HG03520 (cell line): ENCODE data around the gene SLC1A1.
"Not testable (repeated sequence)": the region's sequence is repeated elsewhere in the genome, so short reads cannot be mapped to it uniquely, and the experiment has no call there.

Experiments used
- ATAC-seq: cut with Tn5 transposase; IDR thresholded peaks from one replicate; pipeline ENCODE4 v1.9.1; 2021; ENCODE audit warnings: mild to moderate bottlenecking, moderate library complexity; ENCODE audit not compliant: unreplicated experiment

SLC1A1 gene

DNA sequence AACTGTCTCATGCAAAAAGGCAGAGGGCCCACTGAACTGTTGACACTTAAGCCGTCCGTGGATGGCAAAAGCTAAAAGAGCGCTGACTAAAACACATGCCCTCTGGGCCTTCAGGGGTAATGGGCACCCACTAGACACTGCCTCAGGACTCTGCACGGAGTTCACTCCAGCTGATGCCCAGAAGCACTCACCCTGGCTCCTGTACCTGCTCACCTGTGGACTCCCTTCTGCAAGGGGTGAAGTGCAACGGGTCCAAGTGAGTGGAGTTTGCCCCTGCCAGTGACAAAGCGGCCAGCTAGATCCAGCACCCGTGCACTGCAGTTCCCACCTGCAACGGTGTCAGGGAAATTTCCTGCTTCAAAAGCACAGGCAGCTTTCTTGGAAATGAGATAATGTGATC is 50.2 kb downstream of the SLC1A1 start:
- no peak for ATAC-seq

DNA sequence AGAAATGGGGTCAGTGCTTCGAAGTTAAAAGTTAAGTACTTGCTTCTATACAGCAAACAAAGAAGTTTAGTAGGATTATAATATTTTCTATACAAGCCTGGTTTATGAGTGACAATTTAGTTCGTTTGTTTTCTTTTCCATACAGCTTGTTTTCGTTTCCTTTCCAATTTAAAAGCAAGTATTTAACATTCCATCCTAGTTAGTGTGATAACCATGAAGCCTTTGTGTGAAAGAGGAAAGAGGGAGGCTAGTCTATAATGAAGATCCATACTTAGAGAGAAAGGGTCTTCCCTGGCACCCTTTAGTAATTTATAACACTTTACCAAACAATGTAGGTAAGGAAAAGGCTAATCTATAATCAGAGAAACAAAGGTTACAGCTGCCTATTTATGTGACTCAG is 51.0 kb downstream of the SLC1A1 start:
- no peak for ATAC-seq

DNA sequence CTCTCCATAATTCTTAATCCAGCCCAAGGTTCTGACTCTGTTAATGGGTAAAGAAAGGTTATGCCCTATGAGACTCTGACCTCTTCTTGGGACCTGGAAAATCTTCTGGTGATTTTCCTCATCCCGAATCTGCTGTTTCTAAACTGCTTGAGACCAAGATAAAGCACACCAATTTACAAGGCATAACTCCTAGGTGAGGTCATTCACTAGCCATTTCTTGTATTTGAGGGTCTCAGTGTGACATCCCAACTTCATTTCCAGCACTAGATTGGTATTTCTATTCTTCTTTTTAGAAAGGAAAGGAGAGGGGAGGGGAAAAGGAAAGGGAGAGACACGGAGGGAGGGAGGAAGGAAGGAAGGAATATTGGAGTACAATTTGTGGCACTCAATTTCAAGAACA is 51.6 kb downstream of the SLC1A1 start:
- no peak for ATAC-seq

DNA sequence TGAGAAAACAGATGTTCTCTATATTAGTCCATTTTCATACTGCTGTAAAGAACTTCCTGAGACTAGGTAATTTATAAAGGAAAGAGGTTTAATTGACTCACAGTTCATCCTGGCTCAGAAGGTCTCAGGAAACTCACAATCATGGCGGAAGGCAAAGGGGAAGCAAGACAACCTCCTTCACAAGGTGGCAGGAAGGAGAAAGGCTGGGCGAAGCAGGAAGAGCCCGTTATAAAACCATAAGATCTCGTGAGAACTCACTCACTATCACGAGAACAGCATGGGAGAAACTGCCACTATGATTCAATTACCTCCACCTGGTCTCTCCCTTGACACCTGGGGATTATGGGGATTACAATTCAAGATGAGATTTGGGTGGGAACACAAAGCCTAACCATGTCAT is 54.4 kb downstream of the SLC1A1 start:
- not testable (repeated sequence) for ATAC-seq

DNA sequence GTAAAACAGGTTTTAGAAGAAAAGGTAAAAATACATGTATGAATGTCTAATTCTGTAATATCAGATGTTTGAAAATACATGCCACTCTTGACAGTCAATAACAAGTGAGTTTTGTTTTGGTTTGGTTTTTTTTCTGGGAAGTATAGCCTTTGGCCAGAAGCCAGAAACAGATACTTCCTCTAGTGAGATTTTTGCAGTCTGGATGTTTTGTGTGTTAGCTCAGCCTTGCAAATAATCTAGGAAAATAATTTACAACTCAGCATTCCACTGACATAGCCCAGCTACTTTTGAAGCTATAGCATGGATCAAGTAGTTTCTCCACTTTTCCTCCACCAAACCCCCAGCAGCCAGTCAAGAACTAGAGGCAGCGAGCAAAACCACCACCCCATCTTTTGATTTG is 56.7 kb downstream of the SLC1A1 start:
- ATAC-seq: no peak

DNA sequence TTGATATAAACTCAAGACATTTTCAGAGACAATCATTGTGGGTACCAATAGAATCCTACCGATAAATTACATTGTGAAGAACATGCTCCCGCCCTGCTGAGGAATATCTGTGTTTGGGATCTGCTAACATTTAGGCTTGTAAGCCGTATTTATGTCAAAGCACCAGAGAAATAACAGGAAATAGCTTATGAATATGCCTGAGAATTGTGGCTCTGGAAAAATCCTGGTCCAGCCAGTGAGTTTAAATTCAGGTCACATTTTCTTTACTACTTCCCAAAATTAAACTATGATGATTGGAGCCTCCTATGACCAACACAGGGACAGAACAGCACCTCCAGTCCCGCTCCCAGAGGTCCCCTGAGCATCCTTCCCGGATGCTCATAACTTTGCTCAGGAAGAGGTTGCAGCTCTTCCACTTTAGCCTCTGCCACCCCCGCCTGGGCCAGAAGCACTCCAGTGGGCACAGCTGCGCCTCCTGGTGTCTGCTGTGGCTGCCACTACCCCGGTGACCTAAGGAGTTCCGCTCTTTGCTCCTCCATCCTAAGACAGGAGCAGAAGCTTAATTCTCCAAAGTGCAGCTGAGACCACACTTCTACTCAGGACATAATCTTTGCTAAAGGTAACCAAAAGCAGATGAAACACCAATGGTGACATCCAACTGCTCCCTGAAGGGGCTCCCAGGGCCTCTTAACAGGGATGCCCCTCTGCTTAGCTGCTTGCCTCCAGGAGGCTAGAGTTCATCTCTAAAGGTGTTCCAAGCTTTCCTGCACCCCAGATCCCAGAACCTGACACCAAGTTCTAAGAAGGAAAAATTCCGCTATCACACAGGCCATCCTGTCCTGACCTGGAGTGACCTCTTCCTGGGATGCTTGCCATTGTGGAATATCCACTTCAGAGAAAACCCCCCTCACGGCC is 58.8 kb downstream of the SLC1A1 start:
- ATAC-seq: no peak

DNA sequence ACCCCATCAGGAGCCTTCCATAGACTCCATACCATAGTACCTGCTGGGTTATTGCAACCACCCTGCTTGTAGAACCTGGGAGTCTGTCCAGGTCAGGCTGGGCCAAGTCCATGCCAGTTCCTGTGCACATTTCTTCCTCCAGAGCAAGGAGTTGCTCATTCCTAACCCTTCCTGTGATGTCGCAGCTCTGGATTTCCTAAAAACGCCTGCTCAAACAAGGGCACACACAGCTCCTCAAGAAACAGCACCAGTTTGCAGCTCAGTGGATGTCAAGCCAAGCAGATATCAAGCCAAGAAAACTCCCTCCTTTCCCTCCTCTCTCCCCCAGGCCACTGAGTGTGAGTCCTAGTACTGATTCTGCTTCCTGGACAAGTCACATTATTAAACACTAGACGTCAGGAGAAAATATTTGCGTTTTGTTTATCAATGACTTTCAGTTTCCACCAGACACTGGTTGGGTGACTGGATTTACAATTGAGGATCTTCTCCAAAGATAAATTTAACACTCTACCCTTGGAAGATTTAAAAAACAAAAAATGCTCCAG is 59.6 kb downstream of the SLC1A1 start:
- no peak for ATAC-seq

DNA sequence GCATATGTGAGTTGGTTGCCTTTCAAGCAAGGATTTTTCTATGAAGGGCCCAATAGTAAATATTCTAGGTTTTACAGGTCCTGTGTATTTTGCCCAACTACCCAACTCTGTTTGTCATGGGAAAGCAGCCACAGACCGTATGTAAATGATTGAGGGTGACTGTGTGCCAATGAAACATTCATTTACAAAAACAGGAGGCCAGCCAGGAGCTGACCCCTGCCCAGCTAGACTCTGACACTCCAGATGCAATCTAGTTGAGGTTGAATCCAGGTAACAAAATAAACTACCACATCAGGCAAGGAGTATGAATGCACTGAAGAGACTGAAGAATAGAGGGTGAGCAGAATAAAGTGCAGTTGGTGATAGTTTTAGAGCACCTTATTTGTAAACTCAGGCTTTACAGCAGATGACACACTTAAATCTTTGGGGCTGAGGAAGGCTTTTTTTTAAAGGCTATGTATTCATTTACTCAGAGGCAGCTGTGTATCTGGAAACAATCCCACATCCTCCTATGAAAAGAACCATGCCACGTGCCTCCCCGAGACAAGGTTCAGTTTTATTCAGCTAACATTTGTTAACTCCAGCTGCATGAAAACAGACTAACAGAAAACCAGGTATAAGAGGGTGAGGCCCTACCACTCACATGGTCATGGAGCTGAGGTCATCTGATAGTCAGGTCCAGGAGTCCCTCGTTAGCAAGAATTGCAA is 60.7 kb downstream of the SLC1A1 start:
- ATAC-seq: no peak

DNA sequence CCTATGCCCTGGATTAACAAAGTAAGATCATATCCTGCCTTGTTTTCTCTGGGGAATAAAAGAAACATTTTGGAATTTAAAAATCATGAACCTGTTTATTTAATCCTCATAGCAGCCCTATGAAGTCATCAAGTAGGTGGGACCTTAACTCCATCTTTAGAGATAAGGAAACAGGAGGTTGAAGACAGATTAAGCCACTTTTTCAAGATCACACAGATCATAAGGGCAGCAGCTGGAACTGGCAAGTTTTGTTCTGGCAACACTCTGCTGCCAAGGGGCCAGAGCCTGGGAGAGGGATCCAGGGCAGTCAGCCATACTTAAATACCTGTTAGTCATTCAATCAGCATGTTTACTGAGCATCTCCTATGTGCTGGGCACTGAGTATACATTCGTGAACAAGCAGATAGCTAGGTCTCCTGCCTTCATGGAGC is 63.7 kb downstream of the SLC1A1 start:
- ATAC-seq: no peak

DNA sequence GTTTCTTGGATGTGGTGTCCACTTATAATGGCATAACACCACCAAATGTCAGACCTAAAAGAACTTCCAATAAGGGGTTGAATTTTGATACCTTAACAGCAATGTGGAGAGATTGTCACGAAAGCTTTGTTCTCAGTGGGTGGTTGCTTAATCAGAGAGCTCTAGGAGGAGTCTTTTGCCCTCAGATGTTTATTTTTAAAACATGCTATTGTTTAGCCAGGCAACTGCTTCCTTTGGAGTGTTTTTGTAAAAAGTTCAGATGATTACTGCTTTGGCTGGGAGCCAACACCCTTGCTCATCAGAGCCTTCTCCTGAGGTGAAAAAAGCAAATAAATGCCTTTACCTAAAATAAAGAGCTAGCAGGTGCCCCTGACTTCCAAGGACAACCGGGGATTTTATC is 65.0 kb downstream of the SLC1A1 start:
- no peak for ATAC-seq

DNA sequence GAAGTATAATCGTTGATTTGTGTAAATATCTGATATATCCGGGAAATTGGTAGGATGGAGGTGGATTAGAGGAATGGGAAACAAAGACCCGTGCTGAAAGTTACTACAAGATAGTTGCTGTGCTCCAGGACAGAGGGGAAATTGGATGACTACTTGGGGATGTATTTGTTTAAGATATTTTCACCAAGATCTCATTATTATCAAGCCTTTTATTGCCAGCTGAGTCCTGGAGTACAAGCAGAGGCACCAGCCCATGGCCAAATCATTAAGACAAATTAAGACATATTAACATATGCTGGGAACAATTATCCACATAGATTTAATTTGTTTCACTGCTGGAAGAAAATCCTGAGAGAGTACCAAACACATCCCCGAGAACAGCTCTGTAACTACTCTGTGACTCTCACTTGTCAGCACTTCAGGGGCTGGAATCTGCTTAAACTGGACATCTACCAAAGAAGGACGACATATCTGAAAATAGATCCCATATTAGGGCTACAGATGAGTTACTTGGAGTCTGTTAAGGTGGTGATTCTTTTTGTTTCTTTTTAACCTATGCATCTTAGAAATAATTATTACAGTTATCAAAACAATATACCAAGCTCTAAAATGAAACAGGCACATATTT is 68.2 kb downstream of the SLC1A1 start:
- ATAC-seq: no peak

DNA sequence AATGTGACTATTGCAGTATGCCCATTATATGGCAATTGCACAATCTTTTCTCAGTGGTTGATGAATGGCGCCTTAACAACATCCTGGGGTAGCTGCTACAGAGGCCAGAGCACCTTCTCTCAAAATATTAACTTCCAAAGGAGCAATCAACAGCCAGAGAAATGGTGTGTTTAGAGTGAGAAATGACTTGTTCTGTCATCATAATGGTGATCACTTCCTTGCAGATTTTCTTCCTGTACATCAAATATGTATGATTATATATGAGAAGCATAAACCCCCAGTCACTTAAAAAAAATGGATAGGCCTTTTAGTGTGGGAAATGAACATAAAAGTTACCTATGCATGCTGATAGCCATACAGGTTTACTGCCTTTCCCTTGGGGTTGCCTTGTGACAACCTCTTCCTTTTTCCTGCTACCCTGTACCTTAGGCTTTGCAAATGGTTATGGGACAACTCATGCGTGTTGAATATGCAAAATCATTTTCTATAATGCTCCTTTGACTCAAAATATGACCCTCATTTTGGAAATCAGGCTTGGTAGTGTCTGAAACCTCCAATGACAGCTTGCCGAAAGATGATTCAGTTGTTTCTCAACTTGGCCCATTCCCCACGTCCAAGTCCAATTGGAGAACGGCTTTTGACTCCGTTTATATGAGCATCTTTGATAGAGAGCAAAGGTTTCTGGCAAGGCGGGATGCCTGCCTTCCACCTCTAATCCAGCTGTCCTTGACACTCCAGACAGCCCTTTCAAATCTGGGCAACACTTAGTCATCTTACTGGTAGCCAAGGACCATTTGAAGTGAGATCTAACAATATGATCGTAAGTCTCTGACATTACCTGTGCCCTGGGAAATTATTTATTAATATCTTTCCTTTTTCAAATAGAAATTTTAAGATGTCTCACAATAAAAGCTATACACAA is 69.3 kb downstream of the SLC1A1 start:
- ATAC-seq: peak; percentile 83

DNA sequence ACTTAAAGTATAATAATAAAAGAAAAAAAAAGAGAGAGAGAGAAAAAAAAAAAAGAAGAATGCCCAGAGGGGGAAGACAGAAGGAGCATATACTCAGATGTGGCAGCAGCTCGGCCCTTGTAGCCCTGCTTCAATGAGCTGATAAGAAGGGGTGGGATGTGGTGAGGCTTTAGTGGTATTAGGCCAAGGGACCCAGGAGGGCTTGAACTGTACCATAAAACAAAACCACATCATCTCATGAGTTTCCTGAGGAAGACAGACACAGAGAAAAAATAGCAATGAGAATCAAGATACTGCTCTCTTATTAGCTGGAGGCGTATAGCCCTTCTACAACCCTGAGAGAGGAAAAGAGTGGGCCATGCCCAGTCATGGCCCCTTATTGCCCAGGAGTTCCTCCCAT is 72.8 kb downstream of the SLC1A1 start:
- ATAC-seq: no peak

DNA sequence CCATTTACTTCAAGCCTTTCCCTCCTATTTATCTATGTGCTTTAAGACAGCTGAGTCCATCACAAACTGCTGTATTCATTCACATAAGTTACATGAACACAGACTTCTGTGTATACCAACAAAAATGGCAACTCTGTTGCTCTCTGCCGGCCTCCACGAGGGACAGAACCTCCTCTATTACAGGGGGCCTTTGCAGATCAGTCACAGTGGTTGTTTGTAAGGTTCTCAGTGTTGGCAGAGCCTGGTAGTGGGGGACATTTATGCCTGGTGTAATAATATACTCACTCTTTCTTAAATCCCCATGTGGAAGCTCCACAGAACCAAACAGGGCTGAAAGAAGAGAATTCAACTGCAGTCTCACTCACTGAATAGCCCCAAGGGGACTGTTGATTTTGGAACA is 76.5 kb downstream of the SLC1A1 start:
- no peak for ATAC-seq

DNA sequence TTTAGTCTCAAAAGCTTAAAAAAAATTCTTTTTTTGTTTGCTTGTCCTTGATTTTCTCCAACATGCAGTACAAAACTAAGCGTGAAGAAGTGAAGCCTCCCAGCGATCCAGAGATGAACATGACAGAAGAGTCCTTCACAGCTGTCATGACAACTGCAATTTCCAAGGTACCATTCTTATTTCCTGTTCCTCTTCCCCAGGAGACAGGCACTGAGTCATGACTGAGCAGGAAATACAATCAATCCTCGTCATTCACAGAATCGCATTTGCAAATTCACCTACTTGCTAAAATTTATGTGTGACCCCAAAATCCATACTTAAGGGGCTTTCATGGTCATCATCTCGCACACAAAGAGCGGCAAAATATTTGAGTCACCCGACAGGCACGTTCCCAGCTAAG is 77.3 kb downstream of the SLC1A1 start:
- no peak for ATAC-seq

DNA sequence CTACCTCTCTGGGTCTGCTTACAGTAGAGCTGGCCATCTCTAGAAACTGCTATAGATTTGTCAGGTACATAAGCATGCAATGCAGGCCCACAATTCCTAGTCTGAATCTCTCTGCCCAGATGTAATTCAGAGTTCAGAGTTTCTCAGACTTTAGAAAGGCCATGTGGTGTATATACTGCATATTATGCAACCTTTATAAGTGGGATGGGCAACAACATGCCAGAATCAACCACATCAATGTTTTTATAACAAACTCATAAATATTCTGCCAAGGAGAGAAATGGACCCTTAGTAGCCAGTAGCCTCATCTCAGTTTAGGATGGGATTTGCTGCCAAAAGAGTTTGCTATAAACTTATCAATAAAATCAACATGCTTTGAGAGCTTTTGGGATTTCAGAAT is 78.8 kb downstream of the SLC1A1 start:
- ATAC-seq: no peak

DNA sequence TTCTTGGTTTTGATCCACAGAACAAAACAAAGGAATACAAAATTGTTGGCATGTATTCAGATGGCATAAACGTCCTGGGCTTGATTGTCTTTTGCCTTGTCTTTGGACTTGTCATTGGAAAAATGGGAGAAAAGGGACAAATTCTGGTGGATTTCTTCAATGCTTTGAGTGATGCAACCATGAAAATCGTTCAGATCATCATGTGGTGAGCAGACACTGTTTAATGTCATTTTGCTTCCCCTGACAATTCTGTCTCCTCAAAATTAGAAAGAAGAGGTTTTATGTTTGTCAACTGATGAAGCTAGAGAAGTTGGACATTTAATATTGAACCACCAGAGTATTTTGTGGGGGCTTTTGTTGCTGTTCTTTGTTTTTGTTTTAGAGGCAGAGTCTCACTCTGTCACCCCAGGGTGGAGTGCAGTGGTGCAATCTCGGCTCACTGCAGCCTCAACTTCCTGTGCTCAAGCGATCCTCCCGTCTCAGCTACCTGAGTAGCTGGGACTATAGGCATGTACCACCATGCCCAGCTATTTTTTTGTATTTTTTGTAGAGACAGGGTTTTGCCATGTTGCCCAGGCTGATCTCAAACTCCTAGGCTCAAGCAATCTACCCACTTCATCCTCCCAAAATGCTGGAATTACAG is 82.0 kb downstream of the SLC1A1 start:
- no peak for ATAC-seq

DNA sequence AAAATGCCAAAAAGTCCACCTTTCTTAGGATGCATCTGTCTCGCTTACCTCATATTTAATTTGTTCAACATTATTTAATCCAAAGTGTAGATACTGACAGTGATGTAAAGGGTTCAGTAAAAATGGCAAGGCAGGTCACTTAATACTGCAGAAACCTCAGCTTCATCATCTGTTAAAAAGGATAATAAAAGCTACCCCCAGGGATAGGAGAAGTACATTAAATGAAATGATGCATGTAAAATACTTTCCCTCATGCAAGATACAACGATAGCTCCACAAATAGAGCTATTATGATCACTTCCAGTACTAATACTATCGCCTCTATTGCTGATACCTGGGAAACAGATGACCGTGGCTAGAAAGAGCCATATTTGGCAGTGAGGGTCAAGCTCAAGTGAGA is 82.9 kb downstream of the SLC1A1 start:
- no peak for ATAC-seq

DNA sequence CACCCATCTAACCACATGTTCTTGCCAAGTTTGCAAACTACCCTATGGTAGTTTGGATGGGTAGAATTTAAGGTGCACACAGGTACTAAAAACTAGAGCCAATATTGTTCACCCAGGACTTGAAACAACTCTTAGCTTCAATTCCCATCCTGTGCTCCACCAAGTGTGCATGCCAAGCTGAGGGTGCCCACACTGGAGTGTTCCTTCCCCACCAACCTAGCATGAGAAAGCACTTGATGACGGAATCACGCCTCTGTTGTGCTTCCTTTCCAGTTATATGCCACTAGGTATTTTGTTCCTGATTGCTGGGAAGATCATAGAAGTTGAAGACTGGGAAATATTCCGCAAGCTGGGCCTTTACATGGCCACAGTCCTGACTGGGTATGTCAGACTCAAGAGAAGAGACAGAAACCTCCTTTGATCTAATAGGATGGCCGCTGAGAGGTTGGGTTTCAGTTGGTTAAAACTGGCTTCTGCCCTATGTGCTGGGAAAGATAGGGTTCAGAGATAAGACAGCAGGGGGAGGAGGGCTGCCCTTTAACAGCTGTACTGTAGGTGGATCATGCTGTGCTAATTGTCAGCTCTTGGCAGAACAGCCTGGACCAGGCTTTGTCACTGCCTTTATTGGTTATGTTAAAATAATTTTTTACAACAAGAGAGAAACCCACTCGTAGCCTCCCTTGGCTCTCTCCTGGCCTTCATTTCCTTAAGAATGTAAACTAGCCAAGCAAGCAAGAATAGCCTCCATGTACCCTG is 83.5 kb downstream of the SLC1A1 start:
- ATAC-seq: no peak
